ENCODE results near the gene C16orf82.

The C16orf82 gene

DNA sequence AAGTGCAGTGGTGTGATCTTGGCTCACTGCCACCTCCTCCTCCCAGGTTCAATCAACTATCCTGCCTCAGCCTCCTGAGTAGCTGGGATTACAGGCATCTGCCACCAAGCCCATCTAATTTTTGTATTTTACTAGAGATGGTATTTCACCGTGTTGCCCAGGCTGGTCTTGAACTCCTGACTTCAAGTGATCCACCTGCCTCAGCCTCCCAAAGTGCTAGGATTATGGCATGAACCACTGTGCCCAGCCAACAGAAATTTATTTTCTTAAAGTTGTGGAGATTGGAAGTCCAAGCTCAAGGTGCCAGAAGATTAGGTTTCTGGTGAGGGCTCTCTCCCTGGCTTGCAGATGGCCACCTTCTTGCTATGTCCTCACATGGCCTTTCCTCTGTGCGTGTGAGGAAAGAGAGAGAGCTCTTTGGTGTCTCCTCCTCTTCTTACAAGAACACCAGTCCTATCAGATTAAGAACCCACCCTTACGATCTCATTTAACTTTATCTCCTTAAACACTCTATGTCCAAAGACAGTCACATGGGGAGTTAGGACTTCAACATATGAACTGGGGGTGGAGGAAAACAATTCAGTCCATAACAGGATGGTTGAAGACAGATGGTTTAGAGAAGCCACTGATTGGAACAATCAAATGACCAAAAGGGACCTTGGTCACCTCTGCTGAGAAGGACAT, 31.8 kb downstream of the C16orf82 start:
- TF ChIP-seq, protein P1, sequence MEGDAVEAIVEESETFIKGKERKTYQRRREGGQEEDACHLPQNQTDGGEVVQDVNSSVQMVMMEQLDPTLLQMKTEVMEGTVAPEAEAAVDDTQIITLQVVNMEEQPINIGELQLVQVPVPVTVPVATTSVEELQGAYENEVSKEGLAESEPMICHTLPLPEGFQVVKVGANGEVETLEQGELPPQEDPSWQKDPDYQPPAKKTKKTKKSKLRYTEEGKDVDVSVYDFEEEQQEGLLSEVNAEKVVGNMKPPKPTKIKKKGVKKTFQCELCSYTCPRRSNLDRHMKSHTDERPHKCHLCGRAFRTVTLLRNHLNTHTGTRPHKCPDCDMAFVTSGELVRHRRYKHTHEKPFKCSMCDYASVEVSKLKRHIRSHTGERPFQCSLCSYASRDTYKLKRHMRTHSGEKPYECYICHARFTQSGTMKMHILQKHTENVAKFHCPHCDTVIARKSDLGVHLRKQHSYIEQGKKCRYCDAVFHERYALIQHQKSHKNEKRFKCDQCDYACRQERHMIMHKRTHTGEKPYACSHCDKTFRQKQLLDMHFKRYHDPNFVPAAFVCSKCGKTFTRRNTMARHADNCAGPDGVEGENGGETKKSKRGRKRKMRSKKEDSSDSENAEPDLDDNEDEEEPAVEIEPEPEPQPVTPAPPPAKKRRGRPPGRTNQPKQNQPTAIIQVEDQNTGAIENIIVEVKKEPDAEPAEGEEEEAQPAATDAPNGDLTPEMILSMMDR (IDR thresholded peaks at IDR 0.05; ENCODE audit: insufficient read depth, low read length, missing control alignments): no peak
- CTCF ChIA-PET: interaction anchor here (1.1 kb wide), 2 partner anchors 9 to 12 kb away, joined by 3 to 5 read pairs; no protein-coding TSS in a partner anchor
- no peak overlapping the region for H3K4me3 ChIP-seq (ENCODE audit: low read depth, low read length)
- DNase-seq (ENCODE audit: low read depth, low spot score): no peak
- POLR2A ChIA-PET: no interaction called here

DNA sequence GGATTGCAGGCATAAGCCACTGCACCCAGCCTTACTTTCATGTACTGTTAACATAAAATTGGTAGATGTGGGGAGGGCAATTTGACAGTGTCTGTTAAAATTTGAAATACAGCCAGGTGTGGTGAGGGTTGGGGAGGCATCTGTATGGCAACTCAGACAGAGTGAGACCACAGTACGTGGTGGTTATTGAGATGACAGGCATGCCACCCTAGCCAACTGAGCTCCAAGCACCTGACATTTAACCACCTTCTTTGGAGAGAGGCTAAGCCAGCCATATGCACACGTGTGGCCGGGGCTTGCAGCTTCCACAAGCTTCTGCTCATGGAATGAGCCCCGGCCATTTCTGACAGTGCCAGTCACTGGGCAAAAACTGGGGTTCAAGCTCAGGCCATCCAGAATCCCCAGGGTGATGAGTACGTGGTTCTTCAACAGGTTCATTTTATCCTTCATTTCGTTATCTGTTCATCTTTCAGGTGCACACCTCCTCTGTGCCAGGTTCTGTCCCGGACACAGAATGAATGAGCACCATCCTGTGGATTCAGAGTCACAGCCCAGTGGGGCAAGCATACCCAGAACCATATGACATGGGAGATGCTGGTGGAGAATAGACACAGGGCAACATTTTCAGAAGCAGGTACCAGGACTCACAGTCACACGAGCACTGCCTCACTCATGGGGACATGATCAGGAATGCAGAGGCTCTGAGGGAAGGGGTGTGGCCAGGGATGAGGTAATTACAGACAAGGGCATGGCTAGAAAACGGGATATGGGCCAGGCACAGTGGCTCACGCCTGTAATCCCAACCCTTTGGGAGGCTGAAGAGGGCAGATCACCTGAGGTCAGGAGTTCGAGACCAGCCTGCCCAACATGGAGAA, 36.2 kb downstream of the C16orf82 start:
- CTCF ChIA-PET: interaction anchor here (1.8 kb wide), 1 partner anchor 8 kb away, joined by 4 read pairs; no protein-coding TSS in a partner anchor
- TF ChIP-seq, protein P1 (IDR thresholded peaks at IDR 0.05; ENCODE audit: insufficient read depth, low read length, missing control alignments): no peak

DNA sequence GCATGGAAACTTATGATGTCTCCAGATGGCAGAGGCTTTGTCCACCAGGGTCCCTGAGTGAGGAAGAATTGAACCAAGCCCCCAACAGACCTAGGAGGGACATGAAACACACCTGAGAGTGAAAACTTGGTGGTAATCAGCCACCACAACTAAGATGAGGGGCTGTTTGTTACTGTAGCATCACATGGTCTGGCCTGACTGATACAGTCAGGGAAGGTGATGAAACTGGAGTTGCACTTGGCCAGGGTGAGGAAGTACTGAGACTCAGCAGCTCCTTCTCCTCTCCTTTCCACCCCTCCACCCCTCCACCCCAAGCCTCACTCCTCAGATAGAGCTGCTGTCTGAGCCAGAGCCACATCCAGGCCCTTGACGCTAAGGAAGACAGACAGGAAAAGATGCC, 37.2 kb downstream of the C16orf82 start:
- CTCF ChIA-PET: no interaction called here
- TF ChIP-seq, protein P1 (IDR thresholded peaks at IDR 0.05; ENCODE audit: insufficient read depth, low read length, missing control alignments): no peak
- DNase-seq (ENCODE audit: low read depth, low spot score): no peak
- no peak overlapping the region for H3K4me3 ChIP-seq (ENCODE audit: low read depth, low read length)
- POLR2A ChIA-PET: no interaction called here

More for the DNA sequence above, 36.2 kb downstream of the C16orf82 start:
- POLR2A ChIA-PET: no interaction called here
- no peak overlapping the region for H3K4me3 ChIP-seq (ENCODE audit: low read depth, low read length)
- no peak for DNase-seq (ENCODE audit: low read depth, low spot score)

DNA sequence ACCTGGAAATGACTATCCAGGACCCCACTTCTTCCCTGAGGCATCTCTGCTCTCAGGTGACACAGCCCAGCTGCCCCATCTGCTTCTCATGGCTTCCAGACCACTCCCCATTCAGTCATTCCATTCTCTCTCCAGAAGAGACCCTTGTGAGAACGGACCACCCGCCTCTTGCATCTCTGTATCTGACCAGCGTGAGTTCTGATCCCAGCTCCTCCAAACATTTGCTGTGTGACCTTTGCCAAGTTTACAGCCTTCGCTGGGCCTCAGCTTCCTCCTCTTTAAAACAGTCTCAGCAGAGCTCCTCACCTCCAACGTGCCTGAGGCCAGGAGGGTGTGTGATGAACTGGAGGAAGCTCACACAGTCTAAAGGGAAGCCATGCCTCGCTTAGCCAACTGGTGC, 39.6 kb downstream of the C16orf82 start:
- H3K4me3 ChIP-seq (ENCODE audit: low read depth, low read length): no peak overlapping the region
- DNase-seq (ENCODE audit: low read depth, low spot score): no peak
- POLR2A ChIA-PET: no interaction called here
- TF ChIP-seq, protein P1 (IDR thresholded peaks at IDR 0.05; ENCODE audit: insufficient read depth, low read length, missing control alignments): no peak
- CTCF ChIA-PET: no interaction called here

DNA sequence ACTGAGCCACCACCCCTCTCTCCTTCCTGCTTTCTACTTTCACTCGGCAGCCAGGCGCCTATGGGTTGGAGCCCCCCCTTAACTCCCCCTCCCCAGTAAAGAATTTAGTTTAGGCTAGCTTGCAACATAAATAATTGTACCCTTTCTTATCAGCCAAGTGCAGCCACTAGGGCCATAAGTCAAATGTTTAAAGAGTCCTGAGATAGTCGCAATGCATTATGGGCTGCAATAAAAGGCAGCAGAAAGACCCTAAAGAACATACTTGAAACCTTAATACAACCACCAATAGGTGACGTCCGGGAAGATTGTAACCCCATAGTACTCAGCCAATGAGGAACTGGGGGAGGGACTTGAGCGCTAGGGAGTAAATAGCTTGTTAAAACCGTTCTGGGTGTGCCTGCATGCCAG, 40.5 kb downstream of the C16orf82 start:
- no peak for DNase-seq (ENCODE audit: low read depth, low spot score)
- ChIA-PET CTCF (interaction anchor here (1.1 kb wide), 1 partner anchor 9 kb away, joined by 3 read pairs; no protein-coding TSS in a partner anchor), POLR2A (no interaction called here)
- no peak overlapping the region for H3K4me3 ChIP-seq (ENCODE audit: low read depth, low read length)
- TF ChIP-seq, protein P1 (IDR thresholded peaks at IDR 0.05; ENCODE audit: insufficient read depth, low read length, missing control alignments): no peak
